GM19328 (cell line): ENCODE results near the gene ABCB6.
"Not testable (repeated sequence)": the region's sequence is repeated elsewhere in the genome, so short reads cannot be mapped to it uniquely, and the experiment has no call there.

Experiments
- ATAC-seq: cut with Tn5 transposase; IDR thresholded peaks from one replicate; pipeline ENCODE4 v1.9.1; 2021; ENCODE audit warnings: mild to moderate bottlenecking, moderate library complexity; ENCODE audit not compliant: unreplicated experiment

The ABCB6 gene

GRCh38 chr2:219218732-219219701 lies at the start of gene ABCB6:
Gene ABCB6, minus strand, starts transcription at chr2:219218958. Its CDS starts 285 bp downstream, at chr2:219218673.
- ATAC-seq, result peak; percentile 67

- no peak for ATAC-seq
These were observed 49.5 kb upstream of the ABCB6 start for GRCh38 chr2:219268294-219268693.

GRCh38 chr2:219266886-219267285 lies 48.1 kb upstream of the ABCB6 start:
- ATAC-seq, result no peak

GRCh38 chr2:219266232-219266631 lies 47.5 kb upstream of the ABCB6 start:
- ATAC-seq, result no peak

- no peak for ATAC-seq
These were observed 42.5 kb upstream of the ABCB6 start for GRCh38 chr2:219261024-219261855.

GRCh38 chr2:219258942-219259341 lies 40.2 kb upstream of the ABCB6 start:
- not testable (repeated sequence) for ATAC-seq

- peak; percentile 22 for ATAC-seq
These were observed 35.9 kb upstream of the ABCB6 start for GRCh38 chr2:219254590-219255201.

- ATAC-seq, result peak; percentile 60
These were observed 35.2 kb upstream of the ABCB6 start, which contains the start of gene TUBA4A for GRCh38 chr2:219253753-219254589. Gene TUBA4A, minus strand, starts transcription at chr2:219253918. Its CDS starts 60 bp downstream, at chr2:219253858.

GRCh38 chr2:219252900-219253752 lies 34.4 kb upstream of the ABCB6 start, which contains the start of gene TUBA4B:
Gene TUBA4B, plus strand, starts transcription at chr2:219253243. Its CDS starts 165 bp downstream, at chr2:219253408.
- peak; percentile 26 for ATAC-seq

GRCh38 chr2:219252570-219252899 lies 33.8 kb upstream of the ABCB6 start:
- no peak for ATAC-seq

GRCh38 chr2:219252084-219252483 lies 33.3 kb upstream of the ABCB6 start:
- no peak for ATAC-seq

GRCh38 chr2:219251656-219252055 lies 32.9 kb upstream of the ABCB6 start:
- ATAC-seq, result no peak

GRCh38 chr2:219250049-219250781 lies 31.5 kb upstream of the ABCB6 start:
- ATAC-seq, result no peak

GRCh38 chr2:219249203-219249980 lies 30.6 kb upstream of the ABCB6 start:
- no peak for ATAC-seq

- no peak for ATAC-seq
These were observed 30.1 kb upstream of the ABCB6 start for GRCh38 chr2:219248845-219249202.

GRCh38 chr2:219247678-219248642 lies 29.2 kb upstream of the ABCB6 start:
- no peak for ATAC-seq

GRCh38 chr2:219246559-219246958 lies 27.8 kb upstream of the ABCB6 start:
- ATAC-seq, result no peak
